Stomach (tissue), 4 donors: Measurements from ENCODE around the gene CTU1.

Experiments
- CTCF ChIP-seq, 7 experiments: fragments of 450-650 bp in 4 of 7; fragments of 200-600 bp in 3 of 7; sonication (generic) in 3 of 7; IDR thresholded peaks; one replicate each; pipeline ENCODE4 v1.5.1; 2016 to 2019; ENCODE audit warnings: antibody characterized with exemption in 7 of 7, control low read depth in 2 of 7, mild to moderate bottlenecking in 1 of 7
- POLR2A ChIP-seq, 4 donors: fragments of 450-650 bp; IDR thresholded peaks; one replicate each; pipeline ENCODE4 v1.6.1; 2016; ENCODE audit warnings: antibody characterized with exemption in 4 of 4, control low read depth in 2 of 4, mild to moderate bottlenecking in 1 of 4, moderate library complexity in 1 of 4

- TF ChIP-seq CTCF (IDR thresholded peaks at IDR 0.05) (no peak), POLR2A (IDR thresholded peaks at IDR 0.05) (no peak)
Measured at GRCh38 chr19:51078104-51078503, 30.1 kb downstream of the CTU1 start.
